Loucy (cell line): ENCODE measurements around the gene FRG2B.

Source experiments
- H2AFZ ChIP-seq: fragments of 200-600 bp; sonication (generic); 2 replicates; pipeline ENCODE4 v1.6.0; 2016; ENCODE audit warnings: antibody characterized with exemption, mild to moderate bottlenecking, low read length, moderate library complexity
- H3F3A ChIP-seq: fragments of 200-600 bp; 2 replicates; pipeline ENCODE4 v1.6.0; 2016; ENCODE audit warnings: antibody characterized with exemption, low read depth, mild to moderate bottlenecking
- H3K27me3 ChIP-seq: fragments of 200-600 bp; sonication (generic); 2 replicates; pipeline ENCODE4 v1.6.1; 2014; ENCODE audit warnings: low read length, mild to moderate bottlenecking; ENCODE audit not compliant: insufficient read depth, poor library complexity, severe bottlenecking
- H3K36me3 ChIP-seq: fragments of 200-600 bp; sonication (generic); 2 replicates; pipeline ENCODE4 v1.6.1; 2016; ENCODE audit warnings: low read length; ENCODE audit not compliant: insufficient read depth
- H3K4me1 ChIP-seq: fragments of 200-600 bp; sonication (generic); 2 replicates; pipeline ENCODE4 v1.5.1; 2014; ENCODE audit warnings: low read length, mild to moderate bottlenecking; ENCODE audit not compliant: insufficient read depth, poor library complexity, severe bottlenecking
- H3K4me2 ChIP-seq: fragments of 200-600 bp; sonication (generic); 2 replicates; pipeline ENCODE4 v1.6.0; 2014; ENCODE audit warnings: antibody characterized with exemption, low read length, low read depth, mild to moderate bottlenecking; ENCODE audit not compliant: poor library complexity, severe bottlenecking
- H3K4me3 ChIP-seq: fragments of 200-600 bp; sonication (generic); 2 replicates; pipeline ENCODE4 v1.5.1; 2014; ENCODE audit warnings: low read length, mild to moderate bottlenecking, mixed read lengths; ENCODE audit not compliant: poor library complexity, severe bottlenecking
- H3K79me2 ChIP-seq: fragments of 200-600 bp; sonication (generic); 2 replicates; pipeline ENCODE4 v1.6.1; 2014; ENCODE audit warnings: low read length; ENCODE audit not compliant: insufficient read depth
- H3K9ac ChIP-seq: fragments of 200-600 bp; sonication (generic); 2 replicates; pipeline ENCODE4 v1.6.0; 2014; ENCODE audit warnings: mild to moderate bottlenecking, low read depth, low read length, moderate library complexity; ENCODE audit not compliant: poor library complexity, severe bottlenecking
- H3K9me2 ChIP-seq: fragments of 200-600 bp; sonication (generic); replicated peaks from 2 replicates; pipeline ENCODE4 v1.6.1; 2016; ENCODE audit warnings: low read depth, low read length, mixed read lengths
- H3K9me3 ChIP-seq: fragments of 200-600 bp; sonication (generic); 2 replicates; pipeline ENCODE4 v1.6.1; 2014; ENCODE audit warnings: mild to moderate bottlenecking, antibody characterized with exemption, low read length, low read depth; ENCODE audit not compliant: insufficient read depth
- H4K20me1 ChIP-seq: fragments of 200-600 bp; sonication (generic); 2 replicates; pipeline ENCODE4 v1.6.0; 2014; ENCODE audit warnings: antibody characterized with exemption, low read length, mild to moderate bottlenecking; ENCODE audit not compliant: insufficient read depth, poor library complexity, severe bottlenecking
- CTCF ChIP-seq: fragments of 200-600 bp; sonication (generic); conservative IDR thresholded peaks from 2 replicates; pipeline ENCODE4 v1.5.1; 2014; ENCODE audit warnings: mild to moderate bottlenecking, antibody characterized with exemption, low read length
- EZH2phosphoT487 ChIP-seq: fragments of 200-600 bp; IDR thresholded peaks from 2 replicates; pipeline ENCODE4 v1.6.1; 2018; ENCODE audit warnings: antibody characterized with exemption, mild to moderate bottlenecking, moderate library complexity, borderline replicate concordance

FRG2B gene

DNA sequence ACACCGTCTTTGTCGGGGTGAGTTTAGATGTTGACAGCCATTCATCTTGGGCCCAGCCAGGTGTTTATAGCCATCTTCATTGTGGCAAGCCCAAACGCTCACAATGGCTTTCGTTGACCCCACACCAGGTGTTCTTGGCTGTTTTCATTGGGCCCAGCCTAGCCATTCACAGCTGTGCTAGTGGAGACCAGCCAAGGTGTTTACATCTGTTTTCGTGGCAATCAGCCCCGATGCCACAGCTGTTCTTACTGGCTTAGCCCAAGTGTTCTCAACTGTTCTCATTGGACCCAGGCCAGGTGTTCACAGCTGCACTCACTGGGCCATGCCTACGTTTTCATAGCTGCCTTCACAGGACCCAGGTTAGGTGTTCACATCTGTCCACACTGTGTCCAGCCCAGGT is 7.7 kb downstream of the FRG2B start:
- no peak for TF ChIP-seq EZH2phosphoT487
- TF ChIP-seq CTCF, result no peak
- no peak overlapping the region for H3K9ac ChIP-seq
- no peaks in the 10 kb centered on the region for H3K9me2 ChIP-seq
- H3K4me3 ChIP-seq, result no peak overlapping the region
- H4K20me1 ChIP-seq, result no peaks in the 10 kb centered on the region
- H3K79me2 ChIP-seq, result no peaks in the 10 kb centered on the region
- no peak overlapping the region for H3K4me2 ChIP-seq
- H2AFZ ChIP-seq, result no peak overlapping the region
- no peaks in the 10 kb centered on the region for H3K27me3 ChIP-seq
- H3K36me3 ChIP-seq, result no peaks in the 10 kb centered on the region
- no peaks in the 10 kb centered on the region for H3K4me1 ChIP-seq
- H3K9me3 ChIP-seq, result peaks cover 49% of the 10 kb centered on the region; the same call in 1 of the 2 replicates
- H3F3A ChIP-seq, result no peaks in the 10 kb centered on the region

DNA sequence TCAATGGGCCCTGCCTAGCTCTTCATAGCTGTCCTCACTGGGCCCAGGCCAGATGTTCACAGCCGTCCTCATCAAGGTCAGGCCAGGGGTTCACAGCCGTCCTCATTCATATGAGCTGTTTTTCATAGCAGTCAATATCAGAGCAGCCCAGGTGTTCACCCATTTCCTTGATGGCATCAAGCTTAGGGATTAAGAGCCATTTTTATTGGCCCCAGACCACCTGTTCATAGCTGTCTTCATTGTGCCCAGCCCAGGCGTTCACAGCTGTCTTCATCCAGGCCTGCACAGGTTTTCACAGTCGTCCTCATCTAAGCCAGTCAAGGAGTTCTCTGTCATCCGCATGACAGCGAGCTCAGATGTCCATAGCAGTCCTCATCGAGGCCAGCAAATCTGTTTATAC is 9.4 kb downstream of the FRG2B start:
- Histone ChIP-seq H3K27me3 (no peaks in the 10 kb centered on the region), H3K79me2 (no peaks in the 10 kb centered on the region), H2AFZ (no peak overlapping the region), H4K20me1 (no peaks in the 10 kb centered on the region), H3F3A (no peaks in the 10 kb centered on the region), H3K4me3 (no peak overlapping the region), H3K9ac (no peak overlapping the region), H3K9me2 (no peaks in the 10 kb centered on the region), H3K4me2 (no peak overlapping the region), H3K9me3 (peaks cover 49% of the 10 kb centered on the region; the same call in 1 of the 2 replicates), H3K4me1 (no peaks in the 10 kb centered on the region), H3K36me3 (no peaks in the 10 kb centered on the region)
- no peak for TF ChIP-seq EZH2phosphoT487
- TF ChIP-seq CTCF, result no peak

DNA sequence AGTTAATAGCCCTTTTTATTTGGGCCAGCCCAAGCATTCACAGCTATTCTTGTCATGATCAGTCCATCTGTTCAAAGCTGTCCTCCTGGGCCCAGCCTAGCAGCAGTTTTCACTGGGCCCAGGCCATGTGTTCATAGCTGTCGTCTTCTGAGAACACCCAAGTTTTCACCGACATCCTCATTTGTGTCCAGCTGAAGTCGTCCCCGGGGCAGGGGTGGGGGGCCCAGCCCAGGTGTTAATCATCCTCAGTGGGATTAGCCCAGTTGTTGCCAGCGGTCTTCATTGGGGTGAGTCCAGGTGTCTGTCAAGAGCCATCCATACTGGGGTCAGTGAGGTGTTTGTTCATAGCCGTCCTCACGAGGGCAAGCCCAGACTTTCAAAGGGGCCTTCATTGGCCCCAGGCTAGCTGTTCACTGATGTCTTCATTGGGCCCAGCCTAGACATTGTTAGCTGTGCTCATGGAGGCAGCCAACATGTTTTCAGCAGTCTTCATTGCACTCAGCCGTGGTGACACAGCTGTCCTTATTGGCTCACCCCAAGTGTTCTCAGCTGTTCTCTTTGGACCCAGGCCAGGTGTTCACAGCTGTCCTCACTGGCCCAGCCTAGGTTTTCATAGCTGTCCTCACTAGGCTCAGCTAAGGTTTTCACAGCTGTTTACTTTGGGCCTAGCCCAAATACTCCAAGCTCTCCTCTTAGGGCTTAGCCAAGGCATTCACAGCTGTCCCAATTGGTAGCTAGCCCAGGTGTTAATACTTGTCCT is 10.0 kb downstream of the FRG2B start:
- H4K20me1 ChIP-seq, result no peaks in the 10 kb centered on the region
- H3K9me3 ChIP-seq, result peaks cover 49% of the 10 kb centered on the region; the same call in 1 of the 2 replicates
- no peaks in the 10 kb centered on the region for H3K9me2 ChIP-seq
- H3K4me2 ChIP-seq, result no peak overlapping the region
- no peak overlapping the region for H3K9ac ChIP-seq
- no peaks in the 10 kb centered on the region for H3K4me1 ChIP-seq
- H2AFZ ChIP-seq, result no peak overlapping the region
- H3K27me3 ChIP-seq, result no peaks in the 10 kb centered on the region
- H3K36me3 ChIP-seq, result no peaks in the 10 kb centered on the region
- TF ChIP-seq CTCF, result no peak
- TF ChIP-seq EZH2phosphoT487, result no peak
- no peak overlapping the region for H3K4me3 ChIP-seq
- no peaks in the 10 kb centered on the region for H3F3A ChIP-seq
- no peaks in the 10 kb centered on the region for H3K79me2 ChIP-seq
